T47D (cell line): ENCODE results near the gene RAB8A.
A peak's percentile ranks its signal among the peaks of the same experiment; 100 is the strongest.
"Not testable (repeated sequence)": the region's sequence is repeated elsewhere in the genome, so short reads cannot be mapped to it uniquely, and the experiment has no call there.

Experiments used
- DNase-seq, 2 experiments: peaks; one replicate each; pipeline versions ENCODE4 v3.0.0 to v3.0.0-alpha.2; 2011 to 2012; ENCODE audit warnings: low read depth in 1 of 2, low spot score in 1 of 2
- JUND ChIP-seq: IDR thresholded peaks from 2 replicates; pipeline ENCODE4 v1.6.1; 2012; ENCODE audit warnings: low read depth
- in situ Hi-C: cut with HindIII; loops from 2 replicates; pipeline ENCODE4 v1.10.0; 2016; ENCODE audit warnings: low sequenced_read_pairs, low pct_unique_long_range_greater_than_20kb

RAB8A gene

GRCh38 chr19:16073988-16074387 is 37.7 kb upstream of the RAB8A start:
- in situ Hi-C loops: no loop called here
- peak in 1 of 2 experiments; percentile 42 for DNase-seq
- no peak for TF ChIP-seq JUND

- in situ Hi-C loops: no loop called here
- no peak for DNase-seq
- no peak for TF ChIP-seq JUND
Measured at GRCh38 chr19:16074488-16075365, 37.0 kb upstream of the RAB8A start.

GRCh38 chr19:16075430-16076153 is 36.1 kb upstream of the RAB8A start:
- in situ Hi-C loops: no loop called here
- no peak for DNase-seq
- TF ChIP-seq JUND: no peak

- in situ Hi-C loops: no loop called here
- no peak for DNase-seq
- TF ChIP-seq JUND: no peak
Measured at GRCh38 chr19:16076154-16076957, 35.3 kb upstream of the RAB8A start, which contains the start of gene TPM4. Gene TPM4, plus strand, starts transcription at chr19:16076495. Its CDS starts 71 bp downstream, at chr19:16076566.

GRCh38 chr19:16076958-16077611 is 34.6 kb upstream of the RAB8A start:
- TF ChIP-seq JUND: no peak
- in situ Hi-C loops: no loop called here
- no peak for DNase-seq

- in situ Hi-C loops: no loop called here
- no peak for TF ChIP-seq JUND
- no peak for DNase-seq
Measured at GRCh38 chr19:16077984-16078758, 33.5 kb upstream of the RAB8A start.

GRCh38 chr19:16078759-16079707 is 32.7 kb upstream of the RAB8A start:
- in situ Hi-C loops: no loop called here
- DNase-seq: no peak
- TF ChIP-seq JUND: no peak

- DNase-seq: no peak
- in situ Hi-C loops: no loop called here
- TF ChIP-seq JUND: no peak
Measured at GRCh38 chr19:16084067-16084685, 27.5 kb upstream of the RAB8A start.

- no peak for DNase-seq
- TF ChIP-seq JUND: no peak
- in situ Hi-C loops: no loop called here
Measured at GRCh38 chr19:16085115-16085514, 26.6 kb upstream of the RAB8A start.

- DNase-seq, in situ Hi-C loops: not testable (repeated sequence)
Measured at GRCh38 chr19:16087404-16087803, 24.3 kb upstream of the RAB8A start.
